T-cell (primary cell): ENCODE data around the gene MED29. TPM values are rescaled to one million over a fixed set of nuclear protein-coding genes. Genes with fewer than 3 reads are reported as not detected.
A peak's percentile ranks its signal among the peaks of the same experiment; 100 is the strongest.

Source experiments
- ATAC-seq, 4 experiments: fragments of 200-7000 bp in 3 of 4; fragments of 150-1000 bp in 1 of 4; cut with Tn5 transposase; replicated peaks in 1 of 4; 1 replicate in 3 of 4; 2 replicates in 1 of 4; pipeline ENCODE4 v1.10.0; 2021; ENCODE audit warnings: moderate library complexity in 3 of 4, mild to moderate bottlenecking in 2 of 4, moderate number of reproducible peaks in 1 of 4
- CTCF ChIA-PET, 2 donors: fragments of 300-600 bp; sonication (Branson Sonifier 250); formaldehyde crosslinking; loops; one replicate each; lab custom pipeline; 2022; ENCODE audit warnings: antibody characterized with exemption in 2 of 2; lab: Charles Lee
- POLR2A ChIA-PET, 2 donors: fragments of 300-600 bp; sonication (Branson Sonifier 250); formaldehyde crosslinking; loops; one replicate each; lab custom pipeline; 2022; ENCODE audit warnings: antibody characterized with exemption in 2 of 2; lab: Charles Lee
- DNase-seq, 35 experiments: peaks; one replicate each; pipeline versions ENCODE4 v3.0.0 to v3.0.0-alpha.2; 2013 to 2023
- H3K27ac ChIP-seq: one replicate; pipeline ENCODE4 v1.5.1; 2013; ENCODE audit warnings: low read length
- H3K27me3 ChIP-seq, 2 experiments: replicated peaks in 1 of 2; 1 replicate in 1 of 2; 2 replicates in 1 of 2; pipeline versions ENCODE4 v1.6.1 to v1.7.0; 2013; ENCODE audit warnings: low read length in 1 of 2, mixed read lengths in 1 of 2; ENCODE audit not compliant: control insufficient read depth in 2 of 2, insufficient read depth in 2 of 2; ENCODE audit errors: extremely low read depth in 1 of 2
- H3K36me3 ChIP-seq, 2 donors: 1 replicate in 1 of 2; 2 replicates in 1 of 2; pipeline versions ENCODE4 v1.6.1 to v1.7.0; 2013; ENCODE audit warnings: low read length in 1 of 2; ENCODE audit not compliant: control insufficient read depth in 2 of 2, insufficient read depth in 1 of 2; ENCODE audit errors: extremely low read depth in 1 of 2
- H3K4me1 ChIP-seq, 2 experiments: 1 replicate in 1 of 2; 2 replicates in 1 of 2; pipeline versions ENCODE4 v1.6.1 to v1.7.0; 2013; ENCODE audit warnings: low read length in 2 of 2, mixed read lengths in 1 of 2; ENCODE audit not compliant: insufficient read depth in 2 of 2, control insufficient read depth in 1 of 2; ENCODE audit errors: extremely low read depth in 1 of 2
- H3K4me3 ChIP-seq, 2 donors: 1 replicate in 1 of 2; 2 replicates in 1 of 2; pipeline versions ENCODE4 v1.5.1 to v1.7.0; 2013; ENCODE audit warnings: mild to moderate bottlenecking in 2 of 2, low read length in 1 of 2, moderate library complexity in 1 of 2; ENCODE audit not compliant: control insufficient read depth in 1 of 2; ENCODE audit errors: extremely low read depth in 1 of 2
- H3K9me3 ChIP-seq: 2 replicates; pipeline ENCODE4 v1.7.0; 2013
- H3K27ac Mint-ChIP-seq, 2 donors: one replicate each; pipeline ENCODE4 v1.8.0; 2020 to 2021; ENCODE audit warnings: mild to moderate bottlenecking in 2 of 2, mixed read lengths in 2 of 2
- H3K27me3 Mint-ChIP-seq, 2 donors: one replicate each; pipeline ENCODE4 v1.8.0; 2021 to 2022; ENCODE audit warnings: mixed read lengths in 2 of 2
- H3K36me3 Mint-ChIP-seq: one replicate; pipeline ENCODE4 v1.8.0; 2021; ENCODE audit warnings: mixed read lengths
- H3K4me1 Mint-ChIP-seq, 3 donors: one replicate each; pipeline ENCODE4 v1.8.0; 2020 to 2022; ENCODE audit warnings: mixed read lengths in 3 of 3, mild to moderate bottlenecking in 1 of 3
- H3K4me3 Mint-ChIP-seq, 3 donors: one replicate each; pipeline ENCODE4 v1.8.0; 2020 to 2022; ENCODE audit warnings: mild to moderate bottlenecking in 3 of 3, mixed read lengths in 3 of 3, moderate library complexity in 3 of 3
- H3K9me3 Mint-ChIP-seq, 3 donors: one replicate each; pipeline ENCODE4 v1.8.0; 2020 to 2022; ENCODE audit warnings: mixed read lengths in 3 of 3
- WGBS: methylation state at CpG from one replicate; pipeline ENCODE4 v1.1.5; 2013; ENCODE audit warnings: missing lambda C conversion rate; ENCODE audit not compliant: insufficient coverage; 5-methylcytosine and 5-hydroxymethylcytosine counted together
- total RNA-seq, 35 experiments: library from RNA in 6 of 35; stranded (reverse) in 6 of 35; fragments of 120-200 nt in 1 of 35; gene quantifications; one replicate each; pipeline versions ENCODE4 v1.2.1 to v1.2.4 and lab custom pipeline; 2013 to 2026

The MED29 gene
- total RNA-seq, 5 donors from 2014 or later (not counting 1 experiment from before 2014, with no cell fraction given), result 42.0 to 48.7 (median 47.0) TPM

- H3K27me3 Mint-ChIP-seq, result peaks cover 0 to 3% of the 10 kb centered on the region in 2 donors
- Histone ChIP-seq H3K27me3 (no peaks in the 10 kb centered on the region), H3K36me3 (peaks cover 5 to 18% of the 10 kb centered on the region in 2 donors), H3K9me3 (no peaks in the 10 kb centered on the region), H3K4me1 (peaks cover 32 to 70% of the 10 kb centered on the region in 2 experiments), H3K27ac (peak overlapping the region; percentile 100), H3K4me3 (peak overlapping the region; percentile 97)
- peaks cover 16% of the 10 kb centered on the region for H3K36me3 Mint-ChIP-seq
- POLR2A ChIA-PET, result interaction anchor here (0.6 to 1.2 kb wide), 7 partner anchors 7 to 27 kb away, joined by 3 to 6 read pairs (median 4); partner anchors contain the start of genes PAF1 (in 1 of the 2) and RPS16 (in 1 of the 2)
- H3K9me3 Mint-ChIP-seq, result no peaks in the 10 kb centered on the region
- CTCF ChIA-PET, result interaction anchor here (0.6 to 2.7 kb wide), 2 partner anchors 10 to 11 kb away, joined by 3 to 11 read pairs; no protein-coding TSS in a partner anchor
- peak overlapping the region; percentile 83 to 97 (median 85) for H3K4me3 Mint-ChIP-seq
- peak overlapping the region; percentile 95 to 98 for H3K27ac Mint-ChIP-seq
- peak in 11 of 35 experiments; percentile 11 to 67 (median 35) for DNase-seq
- no peak for ATAC-seq
- 5% methylated on average over 14 of the region's 20 CpGs for WGBS
- peaks cover 52 to 64% (median 54%) of the 10 kb centered on the region in 3 donors for H3K4me1 Mint-ChIP-seq
These were observed 17.4 kb downstream of the MED29 start for GRCh38 chr19:39408392-39409207.

GRCh38 chr19:39409208-39410016 lies 18.2 kb downstream of the MED29 start:
- Mint-ChIP-seq H3K4me3 (peak overlapping the region; percentile 83 to 97 (median 85)), H3K36me3 (peaks cover 19% of the 10 kb centered on the region), H3K4me1 (peaks cover 55 to 67% (median 57%) of the 10 kb centered on the region in 3 donors), H3K27me3 (peaks cover 0 to 3% of the 10 kb centered on the region in 2 donors), H3K9me3 (no peaks in the 10 kb centered on the region), H3K27ac (peak overlapping the region; percentile 95 to 98)
- DNase-seq (peak; percentile 69 to 92 (median 81)), ATAC-seq (peak in 1 of 4 experiments; percentile 7)
- Histone ChIP-seq H3K36me3 (peaks cover 5 to 18% of the 10 kb centered on the region in 2 donors), H3K9me3 (no peaks in the 10 kb centered on the region), H3K27me3 (no peaks in the 10 kb centered on the region), H3K4me3 (peak overlapping the region; percentile 97), H3K27ac (peak overlapping the region; percentile 100), H3K4me1 (peaks cover 27 to 72% of the 10 kb centered on the region in 2 experiments)
- CTCF ChIA-PET, result interaction anchor here in 1 of 2 donors (2.7 kb wide), 1 partner anchor 12 kb away, joined by 11 read pairs; no protein-coding TSS in a partner anchor
- WGBS, result under 1% methylated on average over 33 of the region's 52 CpGs
- POLR2A ChIA-PET, result interaction anchor here (0.6 to 1.2 kb wide), 7 partner anchors 8 to 301 kb away, joined by 3 to 9 read pairs (median 5); partner anchors contain the start of gene MED29 (in 1 of the 2)

- Histone ChIP-seq H3K4me3 (peak overlapping the region; percentile 71 to 97), H3K27me3 (no peaks in the 10 kb centered on the region), H3K27ac (peak overlapping the region; percentile 100), H3K4me1 (peaks cover 22 to 69% of the 10 kb centered on the region in 2 experiments), H3K9me3 (no peaks in the 10 kb centered on the region), H3K36me3 (peaks cover 9 to 18% of the 10 kb centered on the region in 2 donors)
- Mint-ChIP-seq H3K4me1 (peaks cover 49 to 70% (median 55%) of the 10 kb centered on the region in 3 donors), H3K27me3 (peaks cover 0 to 3% of the 10 kb centered on the region in 2 donors), H3K4me3 (peak overlapping the region; percentile 79 to 85 (median 83)), H3K9me3 (no peaks in the 10 kb centered on the region), H3K36me3 (peaks cover 21% of the 10 kb centered on the region), H3K27ac (peak overlapping the region; percentile 93 to 94)
- DNase-seq (peak in 34 of 35 experiments; percentile 47 to 85 (median 68)), ATAC-seq (peak; percentile 9 to 23 (median 16))
- 2% methylated on average over 30 of the region's 35 CpGs for WGBS
- POLR2A ChIA-PET, result no interaction called here
- CTCF ChIA-PET, result no interaction called here
These were observed 19.0 kb downstream of the MED29 start for GRCh38 chr19:39410017-39410830.

- peaks cover 16 to 64% of the 10 kb centered on the region in 2 experiments for H3K4me1 ChIP-seq
- WGBS, result 75% methylated on average over 1 of the region's 1 CpG
- peaks cover 44 to 71% (median 50%) of the 10 kb centered on the region in 3 donors for H3K4me1 Mint-ChIP-seq
These were observed 19.6 kb downstream of the MED29 start for GRCh38 chr19:39410831-39411080.

GRCh38 chr19:39411081-39411831 lies 20.1 kb downstream of the MED29 start:
- Mint-ChIP-seq H3K9me3 (no peaks in the 10 kb centered on the region), H3K27ac (peak overlapping the region; percentile 93 to 94), H3K4me3 (peak overlapping the region; percentile 79 to 85 (median 83)), H3K27me3 (peaks cover 0 to 3% of the 10 kb centered on the region in 2 donors), H3K4me1 (peaks cover 39 to 67% (median 45%) of the 10 kb centered on the region in 3 donors), H3K36me3 (peaks cover 21% of the 10 kb centered on the region)
- H3K27me3 ChIP-seq, result no peaks in the 10 kb centered on the region
- CTCF ChIA-PET, result interaction anchor here (0.6 to 2.2 kb wide), 11 partner anchors 10 to 58 kb away, joined by 3 to 29 read pairs (median 4); partner anchors contain the start of genes MED29 (in 1 of the 2), PAF1 (in 1 of the 2) and RPS16 (in 1 of the 2)
- WGBS, result 23% methylated on average over 4 of the region's 9 CpGs
- POLR2A ChIA-PET, result interaction anchor here (0.6 to 1.8 kb wide), 12 partner anchors 8 to 61 kb away, joined by 3 to 13 read pairs (median 4); partner anchors contain the start of genes MED29 (in 1 of the 2), PAF1 (in 1 of the 2) and RPS16 (in 1 of the 2)
- ATAC-seq (no peak), DNase-seq (peak in 8 of 35 experiments; percentile 15 to 53 (median 36))
- H3K36me3 ChIP-seq, result peaks cover 15 to 18% of the 10 kb centered on the region in 2 donors
- H3K4me3 ChIP-seq, result peak overlapping the region; percentile 20 to 97
- H3K4me1 ChIP-seq, result peaks cover 14 to 59% of the 10 kb centered on the region in 2 experiments
- H3K9me3 ChIP-seq, result no peaks in the 10 kb centered on the region
- peak overlapping the region; percentile 100 for H3K27ac ChIP-seq

More at GRCh38 chr19:39410831-39411080, 19.6 kb downstream of the MED29 start:
- Mint-ChIP-seq H3K9me3 (no peaks in the 10 kb centered on the region), H3K36me3 (peaks cover 21% of the 10 kb centered on the region), H3K27me3 (peaks cover 0 to 3% of the 10 kb centered on the region in 2 donors), H3K4me3 (peak overlapping the region; percentile 79 to 85 (median 83)), H3K27ac (peak overlapping the region; percentile 93 to 94)
- H3K36me3 ChIP-seq, result peaks cover 10 to 18% of the 10 kb centered on the region in 2 donors
- ChIA-PET POLR2A (interaction anchor here (1.4 to 1.8 kb wide), 3 partner anchors 8 to 25 kb away, joined by 4 to 12 read pairs (median 9); partner anchors contain the start of gene RPS16 (in 1 of the 2)), CTCF (interaction anchor here (0.9 to 2.2 kb wide), 6 partner anchors 9 to 20 kb away, joined by 3 to 29 read pairs (median 6); partner anchors contain the start of genes MED29 (in 1 of the 2) and PAF1 (in 1 of the 2))
- peak in 1 of 35 experiments; percentile 51 for DNase-seq
- no peaks in the 10 kb centered on the region for H3K27me3 ChIP-seq
- H3K4me3 ChIP-seq, result peak overlapping the region; percentile 20 to 97
- ATAC-seq, result no peak
- no peaks in the 10 kb centered on the region for H3K9me3 ChIP-seq
- peak overlapping the region; percentile 100 for H3K27ac ChIP-seq
